Right ventricle myocardium inferior (tissue), 1 donor: ENCODE results near the gene ZC3H18. TPM values are rescaled to one million over a fixed set of nuclear protein-coding genes. Genes with fewer than 3 reads are reported as not detected.

Experiments used
- ATAC-seq: fragments of 200-7000 bp; cut with Tn5 transposase; one replicate; pipeline ENCODE4 v1.9.1; 2020; ENCODE audit warnings: mild to moderate bottlenecking, moderate library complexity
- DNase-seq: peaks from one replicate; pipeline ENCODE4 v3.0.0; 2021; ENCODE audit errors: missing footprints
- intact Hi-C: fragments of 100-400 bp; cut with DNase I; formaldehyde crosslinking; loops from one replicate; pipeline ENCODE4 v1.11.0; 2022
- total RNA-seq: library from RNA; stranded (reverse); fragmentation: NEBNext Ultra II Directional; extraction: Animal tissue kit (Norgen Biotek cat#: 25700); gene quantifications from one replicate; pipeline ENCODE4 v1.2.1, GENCODE V29; 2021
- donor health status: DM: no; HTN: yes; CAD: no; lungs with severe emphysema.

The ZC3H18 gene
- total RNA-seq, 1 donor from 2014 or later: 23.9 TPM

DNA sequence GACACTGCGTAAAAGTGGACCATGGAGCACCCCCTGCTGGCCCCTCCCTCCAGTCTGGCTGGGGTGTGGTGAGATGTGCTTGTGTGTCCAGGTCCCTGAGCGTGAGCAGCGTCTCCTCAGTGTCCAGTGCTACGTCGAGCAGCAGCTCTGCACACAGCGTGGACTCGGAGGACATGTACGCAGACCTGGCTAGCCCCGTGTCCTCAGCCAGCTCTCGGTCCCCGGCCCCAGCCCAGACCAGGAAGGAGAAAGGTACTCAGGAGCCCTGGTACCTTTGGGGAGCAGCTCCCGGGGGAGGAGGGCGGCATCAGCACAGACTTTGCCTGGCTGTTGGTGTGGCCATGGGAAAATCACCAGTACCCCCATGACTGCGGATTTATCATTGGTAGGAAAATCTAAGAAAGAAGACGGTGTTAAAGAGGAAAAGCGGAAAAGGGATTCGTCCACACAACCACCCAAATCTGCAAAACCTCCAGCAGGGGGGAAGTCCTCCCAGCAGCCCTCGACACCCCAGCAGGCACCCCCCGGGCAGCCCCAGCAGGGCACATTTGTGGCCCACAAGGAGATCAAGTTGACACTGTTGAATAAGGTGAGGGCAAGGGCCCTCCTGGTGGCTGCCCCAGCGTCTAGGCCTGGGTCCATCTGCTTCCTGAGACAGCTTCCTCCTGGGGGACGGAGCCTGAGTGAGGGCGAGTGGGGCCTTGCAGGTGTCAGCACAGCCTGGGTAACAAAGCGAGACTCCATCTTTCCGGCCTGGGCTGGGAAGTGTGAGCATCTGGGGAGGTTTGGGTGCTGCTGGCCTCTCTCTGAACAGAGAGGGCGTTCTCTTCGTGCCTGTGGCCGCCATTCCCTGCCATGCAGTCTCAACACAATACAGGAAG, 57.6 kb downstream of the ZC3H18 start:
- intact Hi-C loops: no loop called here
- DNase-seq: no peak
- ATAC-seq: no peak

DNA sequence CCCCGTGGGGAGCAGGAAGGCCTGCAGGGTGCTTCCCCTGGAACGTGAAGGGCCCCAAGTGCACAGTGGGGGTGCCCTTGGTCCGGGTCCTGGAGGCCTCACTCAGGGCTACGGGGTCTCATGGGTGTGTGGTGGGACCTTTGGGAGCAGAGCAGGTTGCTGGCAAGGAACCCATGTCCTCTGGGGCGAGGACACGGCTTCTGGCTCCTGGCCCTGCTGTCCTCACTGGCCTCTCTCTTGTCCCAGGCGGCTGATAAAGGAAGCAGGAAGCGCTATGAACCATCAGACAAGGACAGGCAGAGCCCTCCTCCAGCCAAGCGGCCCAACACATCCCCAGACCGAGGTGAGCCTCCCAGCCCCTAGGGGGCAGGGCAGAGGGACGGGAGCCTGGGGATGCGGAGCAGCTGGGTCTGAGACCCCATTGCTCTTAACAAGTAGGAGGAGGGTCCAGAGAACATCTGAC, 58.3 kb downstream of the ZC3H18 start:
- ATAC-seq: peak; percentile 87
- peak; percentile 79 for DNase-seq
- intact Hi-C loops: no loop called here

DNA sequence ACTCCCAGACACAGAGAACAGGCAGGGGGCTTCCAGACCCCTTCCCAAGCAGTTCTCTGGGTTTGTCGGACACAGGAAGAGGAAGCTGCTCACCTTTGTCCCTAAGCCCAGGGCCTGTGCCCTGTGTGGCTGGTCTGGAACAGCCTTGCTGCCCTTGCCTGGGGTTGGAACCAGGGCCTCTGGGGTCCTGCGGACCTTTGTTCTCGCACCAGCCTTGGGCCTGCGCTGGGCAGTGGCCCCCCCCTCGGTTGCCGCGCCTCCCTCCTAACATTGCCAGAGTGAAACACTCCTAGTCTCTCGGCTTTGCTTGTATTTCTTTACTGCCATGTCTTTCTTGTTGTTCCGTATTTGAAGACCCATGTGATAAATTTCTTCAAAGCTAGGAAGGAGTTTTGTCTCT, 59.6 kb downstream of the ZC3H18 start:
- no peak for DNase-seq
- intact Hi-C loops: no loop called here

DNA sequence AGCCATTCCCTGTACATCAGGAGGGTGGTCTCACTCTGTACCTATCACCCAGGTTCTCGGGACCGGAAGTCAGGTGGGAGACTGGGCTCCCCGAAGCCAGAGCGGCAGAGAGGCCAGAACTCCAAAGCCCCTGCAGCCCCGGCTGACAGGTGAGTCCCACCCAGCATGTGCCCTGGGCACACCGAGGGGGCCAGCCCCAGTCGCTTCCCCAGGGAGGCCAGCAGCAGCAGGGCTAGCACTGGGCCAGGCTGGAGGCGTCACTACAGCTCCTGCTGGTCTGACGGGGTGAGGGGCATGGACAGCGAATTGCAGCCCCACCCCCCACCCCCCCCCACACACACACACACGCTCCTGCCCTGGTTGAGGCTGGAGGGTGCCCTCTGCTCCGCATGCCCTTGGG, 60.2 kb downstream of the ZC3H18 start:
- intact Hi-C loops: no loop called here
- DNase-seq (no peak), ATAC-seq (no peak)

More for the DNA sequence above, 59.6 kb downstream of the ZC3H18 start:
- no peak for ATAC-seq

DNA sequence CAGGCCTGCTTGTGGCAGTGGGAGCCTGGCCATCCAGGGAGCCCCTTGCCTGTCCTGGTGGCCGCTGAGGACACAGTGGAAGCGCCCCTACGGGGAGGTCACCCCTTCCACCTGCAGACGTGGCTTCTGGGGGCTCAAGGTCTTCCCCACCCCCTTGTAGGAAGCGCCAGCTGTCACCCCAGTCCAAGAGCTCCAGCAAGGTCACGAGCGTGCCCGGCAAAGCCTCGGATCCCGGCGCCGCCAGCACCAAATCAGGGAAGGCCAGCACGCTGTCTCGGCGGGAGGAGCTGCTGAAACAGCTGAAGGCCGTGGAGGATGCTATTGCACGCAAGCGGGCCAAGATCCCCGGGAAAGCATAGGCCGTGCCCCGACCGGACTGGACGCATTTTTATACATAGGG, 60.7 kb downstream of the ZC3H18 start:
- intact Hi-C loops: no loop called here
- no peak for ATAC-seq
- DNase-seq: no peak

DNA sequence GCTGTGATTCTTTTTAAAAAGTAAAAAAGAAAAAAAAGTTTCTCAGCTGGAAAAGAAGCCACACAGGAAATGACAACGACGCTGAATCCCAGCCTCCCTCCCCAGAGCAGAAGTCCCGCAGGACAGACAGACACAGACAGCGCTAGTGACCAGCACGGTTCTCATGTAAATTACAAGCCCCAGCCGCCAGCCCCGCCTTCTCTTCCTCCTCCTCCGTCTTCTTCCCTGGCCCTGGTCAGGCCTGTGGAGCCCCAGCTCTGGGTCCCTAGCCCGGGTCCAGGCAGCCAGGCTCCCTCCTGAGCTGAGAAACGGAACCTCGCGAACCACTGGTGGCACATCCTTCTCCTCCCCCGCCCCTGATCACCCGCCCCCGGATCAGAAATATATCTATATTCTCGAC, 61.2 kb downstream of the ZC3H18 start:
- no peak for DNase-seq
- intact Hi-C loops: no loop called here
- ATAC-seq: no peak

DNA sequence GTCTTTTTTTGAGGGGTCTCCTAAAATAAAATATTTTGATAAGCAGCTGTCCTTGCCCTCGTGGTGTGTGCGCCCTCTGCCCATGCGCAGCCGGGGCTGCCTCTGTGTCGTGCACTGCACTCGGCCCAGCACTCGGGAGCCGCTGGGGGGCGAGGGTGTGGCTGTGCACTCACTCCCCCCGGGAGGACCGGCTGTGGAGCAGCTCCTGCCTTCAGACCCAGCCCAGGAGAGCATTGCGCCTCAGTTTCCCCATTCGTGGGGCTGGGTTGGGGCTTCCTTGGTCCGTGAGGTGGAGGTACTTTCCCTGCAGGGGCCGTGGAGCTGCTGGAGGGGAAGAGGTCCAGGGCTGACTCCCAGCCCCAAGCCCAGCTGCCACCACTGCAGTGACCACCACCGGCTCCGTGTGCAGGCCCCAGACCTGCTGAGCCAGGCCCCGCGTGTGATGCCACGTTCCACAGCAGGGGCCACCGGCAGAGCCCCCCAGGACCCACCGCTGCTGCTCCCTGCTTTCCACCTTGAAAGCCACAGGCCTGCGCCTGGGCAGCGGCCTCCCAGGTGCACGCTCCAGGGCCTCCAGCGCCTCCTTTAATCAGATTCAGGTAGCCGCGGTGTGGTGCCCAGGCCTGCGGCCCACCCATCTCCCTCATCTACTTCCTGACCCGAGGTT, 61.9 kb downstream of the ZC3H18 start:
- DNase-seq (no peak), ATAC-seq (no peak)
- intact Hi-C loops: no loop called here

DNA sequence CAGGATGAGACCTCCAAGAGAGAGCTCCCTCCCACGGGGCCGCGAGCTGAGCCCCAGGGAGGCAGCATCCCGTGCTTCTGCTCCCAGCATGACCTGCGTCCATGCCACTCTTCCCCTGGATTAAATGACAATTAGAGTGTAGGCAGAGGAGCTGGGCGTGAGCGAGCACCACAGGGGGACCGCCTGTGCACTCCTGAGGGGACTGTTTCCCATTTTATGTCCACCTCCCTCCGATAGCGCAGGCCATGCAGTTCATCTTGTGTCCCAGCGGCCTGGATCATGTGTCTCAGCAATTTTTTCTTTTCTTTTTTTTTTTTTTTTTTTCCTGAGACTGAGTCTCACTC, 62.4 kb downstream of the ZC3H18 start:
- ATAC-seq (no peak), DNase-seq (no peak)
- intact Hi-C loops: no loop called here

DNA sequence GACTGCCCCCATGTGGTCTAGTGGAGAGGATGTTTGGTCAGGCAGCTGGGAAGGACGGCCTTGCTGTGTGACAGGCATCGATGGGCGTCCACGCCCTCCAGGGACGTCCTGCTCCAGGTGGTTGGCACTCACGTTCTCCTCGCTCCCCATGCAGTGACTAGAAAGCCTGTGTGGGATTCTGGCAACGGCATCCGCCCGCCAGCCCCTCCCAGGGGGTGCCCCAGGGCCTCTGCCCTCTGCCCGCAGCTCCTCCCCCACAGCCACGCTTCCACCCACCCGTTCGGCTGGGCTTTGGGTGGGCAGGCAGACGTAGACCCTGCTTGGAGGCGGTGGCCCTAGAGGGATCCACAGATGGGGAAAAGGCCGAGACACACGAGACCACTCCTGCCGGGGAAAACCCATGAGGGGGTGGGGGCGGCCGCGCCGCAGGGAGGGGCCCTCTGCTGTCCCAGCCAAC, 63.5 kb downstream of the ZC3H18 start:
- intact Hi-C loops: no loop called here
- DNase-seq (no peak), ATAC-seq (no peak)

DNA sequence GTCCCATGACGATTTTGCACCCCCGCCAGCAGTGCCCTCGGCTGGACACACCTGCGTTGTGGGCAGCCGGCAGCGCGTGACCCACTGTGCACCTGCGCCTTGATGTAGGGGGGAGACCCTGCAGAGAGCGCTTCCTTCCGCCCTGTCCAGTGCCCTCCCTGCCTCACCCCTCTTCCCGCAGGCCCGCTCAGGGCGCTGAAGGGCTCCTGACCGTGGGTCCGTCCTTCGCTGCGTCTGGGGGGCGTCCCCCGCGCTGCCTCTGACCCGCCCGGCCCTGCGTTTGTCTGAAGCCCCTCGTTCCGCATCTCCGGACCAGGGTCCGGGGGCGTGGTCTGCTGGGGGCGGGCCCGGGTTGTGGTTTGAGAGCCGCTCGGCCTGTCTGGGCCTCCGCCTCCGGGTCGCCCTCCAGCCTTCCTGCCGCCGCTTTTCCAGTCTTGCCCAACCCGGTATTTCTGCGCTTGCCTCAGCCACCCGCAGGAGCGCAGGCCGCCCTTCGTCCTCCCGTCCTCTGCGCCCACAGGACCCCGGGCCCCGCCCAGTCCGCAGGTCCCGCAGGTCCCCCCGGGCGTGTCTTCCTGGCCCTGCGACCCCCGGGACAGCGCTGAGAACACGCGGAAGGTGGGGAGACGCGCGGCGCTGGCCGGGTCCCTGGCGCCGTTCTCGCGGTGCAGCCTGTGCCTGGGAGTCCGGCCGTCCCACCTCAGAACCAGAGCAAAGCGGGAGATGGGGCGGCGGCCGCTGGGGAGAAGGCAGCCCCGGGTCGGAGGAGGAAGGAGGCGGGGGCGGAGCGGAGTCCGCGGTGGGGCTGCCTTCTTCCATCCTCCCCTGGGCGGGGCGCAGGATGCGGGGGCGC, 64.2 kb downstream of the ZC3H18 start:
- ATAC-seq (peak; percentile 23), DNase-seq (peak; percentile 80)
- intact Hi-C loops: no loop called here

DNA sequence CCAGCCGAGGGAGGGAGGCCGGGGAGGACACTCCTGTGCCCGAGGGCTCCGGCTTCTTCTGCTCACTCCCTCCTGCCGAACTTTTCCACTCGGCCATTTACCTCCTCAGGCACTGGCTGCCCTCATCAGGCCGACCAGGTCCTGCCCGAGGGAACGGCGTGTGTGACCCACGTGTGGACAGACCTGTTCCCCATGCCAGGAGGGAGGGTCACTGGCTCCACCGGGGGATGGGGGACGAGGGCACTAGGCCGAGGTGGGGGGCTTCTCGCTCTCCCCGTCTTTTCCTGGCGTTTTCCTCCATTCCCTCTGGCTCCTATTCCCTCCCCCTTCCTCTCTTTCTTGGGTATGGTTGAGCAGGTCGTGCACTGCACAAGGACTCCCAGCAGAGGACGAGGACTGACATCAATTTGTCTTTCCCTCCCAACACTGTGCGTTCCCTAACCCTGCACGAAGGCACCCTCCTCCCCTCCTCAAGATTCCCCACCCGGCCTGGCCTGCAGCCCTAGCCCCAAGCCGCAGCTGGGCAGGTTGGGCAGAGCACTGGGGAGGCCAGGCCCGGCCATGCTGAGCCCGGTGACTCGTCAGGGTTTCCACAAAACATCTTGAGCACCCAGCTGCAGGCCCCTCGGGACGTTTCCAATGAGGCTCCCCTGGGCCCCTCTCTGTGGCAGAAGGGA, 64.9 kb downstream of the ZC3H18 start:
- intact Hi-C loops: no loop called here
- DNase-seq (no peak), ATAC-seq (no peak)

DNA sequence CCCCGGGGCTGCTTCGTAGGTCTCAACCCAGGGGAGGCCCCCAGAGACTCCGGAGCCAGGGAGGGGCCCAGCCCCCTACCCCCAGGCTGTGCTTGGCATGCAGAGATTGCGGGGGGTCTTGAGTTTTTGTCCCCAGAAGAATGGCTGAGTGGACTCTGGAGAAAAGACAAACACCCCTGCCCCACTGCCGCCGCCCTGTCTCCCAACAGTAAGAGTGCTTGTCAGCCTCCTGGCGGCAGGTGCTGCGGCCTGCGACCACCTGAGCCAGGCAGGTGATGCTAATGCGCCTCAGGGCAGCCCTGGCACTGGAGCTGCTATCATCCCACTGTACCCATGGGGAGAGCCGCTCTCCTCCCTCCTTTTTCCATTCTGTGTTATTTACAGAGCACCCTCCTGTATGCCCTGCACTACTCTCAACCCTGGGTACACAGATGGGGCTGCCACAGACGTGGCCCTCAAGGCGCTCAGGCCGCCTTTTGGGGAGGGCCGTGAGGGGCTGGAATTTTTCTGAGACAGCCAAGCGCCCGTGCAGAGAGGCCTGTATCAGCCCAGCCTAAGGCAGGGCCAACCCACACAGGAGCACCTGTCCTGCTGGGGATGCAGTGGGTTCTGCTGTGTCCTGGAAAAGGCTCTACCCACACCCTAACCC, 65.6 kb downstream of the ZC3H18 start:
- intact Hi-C loops: no loop called here
- ATAC-seq (no peak), DNase-seq (no peak)

DNA sequence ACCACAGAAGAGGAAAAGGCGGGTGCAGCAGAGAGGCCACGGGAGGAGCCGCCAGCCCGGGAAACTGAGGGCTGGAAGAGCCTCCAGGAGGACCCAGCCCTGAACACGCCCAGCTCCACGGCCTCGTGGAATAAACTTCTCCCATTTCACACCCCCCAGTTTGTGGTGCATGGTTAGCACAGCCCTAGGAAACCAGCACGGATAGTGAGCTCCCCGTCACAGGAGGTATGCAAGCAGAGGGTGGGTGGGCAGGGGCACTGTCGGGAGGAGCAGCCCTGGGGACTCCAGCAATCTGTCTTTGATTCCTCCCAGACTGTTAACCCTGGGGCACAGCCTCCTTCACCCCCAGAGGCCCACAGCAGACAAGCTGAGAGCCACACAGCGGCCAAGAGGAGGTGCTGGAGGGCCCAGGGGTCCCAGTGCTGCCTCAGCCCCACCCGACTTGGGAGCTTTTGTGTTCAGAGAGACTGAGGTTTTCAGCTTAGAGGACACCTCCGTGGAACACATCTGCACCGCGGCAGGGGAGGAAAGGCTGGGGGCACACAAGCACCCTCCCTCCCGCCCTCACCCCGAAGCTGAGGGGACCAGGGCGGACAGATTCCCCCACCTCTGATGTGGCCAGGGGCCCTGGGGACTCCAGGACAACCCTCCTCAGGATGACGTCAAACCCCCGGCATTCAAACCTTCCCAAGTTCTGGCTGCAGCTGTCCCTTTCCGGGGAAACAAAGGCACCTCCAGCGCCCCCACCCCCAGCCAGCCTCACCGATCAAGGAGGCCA, 66.5 kb downstream of the ZC3H18 start:
- no peak for ATAC-seq
- DNase-seq: no peak
- intact Hi-C loops: no loop called here

DNA sequence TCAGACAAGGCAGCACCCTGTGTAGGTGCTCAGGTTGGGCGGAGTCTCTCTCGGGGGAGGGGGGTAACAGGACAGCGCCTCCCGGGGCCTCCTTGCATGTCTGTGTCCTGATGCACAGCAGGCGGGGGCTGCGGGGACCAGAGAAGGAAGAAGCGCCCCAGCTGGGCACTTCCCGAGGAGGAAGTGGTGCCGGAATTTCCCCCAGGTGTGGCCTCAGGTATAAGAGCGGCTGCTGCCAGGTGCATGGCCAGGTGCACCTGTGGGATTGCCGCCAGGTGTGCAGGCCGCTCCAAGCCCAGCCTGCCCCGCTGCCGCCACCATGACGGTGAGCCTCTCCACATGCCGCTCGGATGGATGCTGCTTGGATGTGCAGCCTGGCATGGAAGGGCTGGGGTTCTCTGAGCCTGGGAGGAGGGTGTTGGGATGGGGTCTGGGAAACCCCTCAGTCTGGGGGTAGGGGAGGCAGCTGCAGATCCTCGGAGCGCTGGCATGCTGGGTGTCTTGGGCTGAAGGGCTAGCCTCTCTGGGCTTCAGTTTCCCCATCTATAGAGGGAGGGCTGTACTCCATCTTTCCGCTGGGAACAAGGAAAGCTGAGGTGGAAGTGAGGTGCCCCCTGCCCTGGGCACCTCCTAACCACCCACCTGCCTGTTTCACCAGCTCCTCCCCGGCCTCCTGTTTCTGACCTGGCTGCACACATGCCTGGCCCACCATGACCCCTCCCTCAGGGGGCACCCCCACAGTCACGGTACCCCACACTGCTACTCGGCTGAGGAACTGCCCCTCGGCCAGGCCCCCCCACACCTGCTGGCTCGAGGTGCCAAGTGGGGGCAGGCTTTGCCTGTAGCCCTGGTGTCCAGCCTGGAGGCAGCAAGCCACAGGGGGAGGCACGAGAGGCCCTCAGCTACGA, 68.4 kb downstream of the ZC3H18 start, which contains the start of gene IL17C:
IL17C (plus strand) TSS at position 250 of the 908 bp plus-strand sequence; CDS start at position 320, 70 bp downstream.
- intact Hi-C loops: no loop called here
- no peak for DNase-seq
- ATAC-seq: no peak

DNA sequence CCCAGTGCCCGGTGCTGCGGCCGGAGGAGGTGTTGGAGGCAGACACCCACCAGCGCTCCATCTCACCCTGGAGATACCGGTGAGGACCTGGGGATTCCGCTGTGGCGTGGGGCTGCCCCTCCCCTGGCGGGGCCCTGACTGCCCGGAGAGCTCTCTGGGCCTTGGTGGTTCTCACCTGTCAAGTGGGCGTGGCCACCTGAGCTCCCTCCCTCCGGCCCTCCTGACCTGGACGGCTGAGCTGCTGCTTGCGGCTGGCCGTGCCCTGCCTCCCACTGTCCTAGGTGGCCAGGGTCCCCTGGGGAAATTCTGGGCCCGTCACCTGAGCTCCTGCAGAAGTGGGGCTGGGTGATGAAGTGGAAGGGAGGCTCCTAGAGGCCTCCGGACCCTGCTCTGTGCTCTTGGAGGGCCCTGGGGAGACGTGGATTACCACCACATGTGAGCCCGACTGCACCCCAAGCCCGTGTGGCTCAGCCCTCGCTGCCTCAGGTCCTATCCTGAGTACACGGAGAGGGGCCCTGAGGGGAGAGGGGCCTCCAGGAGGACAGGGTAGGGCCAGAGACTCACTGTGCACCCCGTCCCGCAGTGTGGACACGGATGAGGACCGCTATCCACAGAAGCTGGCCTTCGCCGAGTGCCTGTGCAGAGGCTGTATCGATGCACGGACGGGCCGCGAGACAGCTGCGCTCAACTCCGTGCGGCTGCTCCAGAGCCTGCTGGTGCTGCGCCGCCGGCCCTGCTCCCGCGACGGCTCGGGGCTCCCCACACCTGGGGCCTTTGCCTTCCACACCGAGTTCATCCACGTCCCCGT, 69.2 kb downstream of the ZC3H18 start:
- intact Hi-C loops: no loop called here
- DNase-seq (no peak), ATAC-seq (no peak)

DNA sequence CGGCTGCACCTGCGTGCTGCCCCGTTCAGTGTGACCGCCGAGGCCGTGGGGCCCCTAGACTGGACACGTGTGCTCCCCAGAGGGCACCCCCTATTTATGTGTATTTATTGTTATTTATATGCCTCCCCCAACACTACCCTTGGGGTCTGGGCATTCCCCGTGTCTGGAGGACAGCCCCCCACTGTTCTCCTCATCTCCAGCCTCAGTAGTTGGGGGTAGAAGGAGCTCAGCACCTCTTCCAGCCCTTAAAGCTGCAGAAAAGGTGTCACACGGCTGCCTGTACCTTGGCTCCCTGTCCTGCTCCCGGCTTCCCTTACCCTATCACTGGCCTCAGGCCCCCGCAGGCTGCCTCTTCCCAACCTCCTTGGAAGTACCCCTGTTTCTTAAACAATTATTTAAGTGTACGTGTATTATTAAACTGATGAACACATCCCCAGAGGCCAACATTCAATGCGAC, 69.9 kb downstream of the ZC3H18 start:
- intact Hi-C loops: no loop called here
- ATAC-seq (no peak), DNase-seq (no peak)
